AG08395 (cell line): ENCODE data around the gene NDE1.
A peak's percentile ranks its signal among the peaks of the same experiment; 100 is the strongest.

Experiments used
- DNase-seq: peaks from one replicate; pipeline ENCODE4 v3.0.0; 2012; ENCODE audit warnings: mixed read lengths, low spot score

The NDE1 gene

DNA sequence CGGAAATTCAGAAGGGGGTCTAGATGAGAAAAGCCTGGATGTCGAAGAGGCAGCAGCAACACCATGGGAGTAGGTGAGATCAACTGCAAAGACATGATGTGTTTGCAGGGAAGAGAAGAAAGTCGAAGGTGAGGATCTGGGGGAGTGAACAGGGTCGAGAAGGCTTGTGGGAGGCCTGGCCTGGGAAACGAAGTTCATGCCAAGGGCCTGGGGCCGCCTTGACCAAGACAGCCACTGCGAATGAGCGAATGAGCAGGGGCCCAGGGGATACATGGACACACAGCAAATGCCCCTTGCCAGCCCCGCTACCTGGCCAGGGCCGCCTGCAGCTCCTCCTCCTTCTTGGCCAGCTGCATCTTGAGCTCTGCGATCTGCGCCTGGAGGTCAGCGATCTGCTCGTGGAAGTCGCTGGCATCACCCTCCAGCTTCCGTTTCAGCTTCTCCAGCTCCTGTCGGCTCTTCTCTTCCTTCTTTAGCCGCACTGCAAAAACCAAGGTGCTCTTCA is 87.1 kb downstream of the NDE1 start:
- no peak for DNase-seq

DNA sequence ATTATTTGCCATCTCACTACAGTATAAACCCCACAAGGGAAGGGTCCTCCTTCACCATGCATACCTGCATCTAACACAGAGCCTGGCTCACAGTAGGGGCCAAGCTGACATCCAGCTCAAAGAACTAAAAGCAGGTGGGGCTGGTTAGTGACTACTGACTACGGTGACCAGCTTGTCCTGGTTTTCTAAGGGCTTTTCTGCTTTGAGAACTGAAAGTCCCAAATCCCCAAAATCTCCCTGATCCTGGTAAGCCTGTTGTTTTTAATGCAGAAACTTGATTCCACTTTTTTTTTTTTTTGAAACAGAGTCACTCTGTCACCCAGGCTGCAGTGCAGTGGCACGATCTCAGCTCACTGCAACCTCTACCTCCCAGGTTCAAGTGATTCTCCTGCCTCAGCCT is 89.4 kb downstream of the NDE1 start:
- no peak for DNase-seq

DNA sequence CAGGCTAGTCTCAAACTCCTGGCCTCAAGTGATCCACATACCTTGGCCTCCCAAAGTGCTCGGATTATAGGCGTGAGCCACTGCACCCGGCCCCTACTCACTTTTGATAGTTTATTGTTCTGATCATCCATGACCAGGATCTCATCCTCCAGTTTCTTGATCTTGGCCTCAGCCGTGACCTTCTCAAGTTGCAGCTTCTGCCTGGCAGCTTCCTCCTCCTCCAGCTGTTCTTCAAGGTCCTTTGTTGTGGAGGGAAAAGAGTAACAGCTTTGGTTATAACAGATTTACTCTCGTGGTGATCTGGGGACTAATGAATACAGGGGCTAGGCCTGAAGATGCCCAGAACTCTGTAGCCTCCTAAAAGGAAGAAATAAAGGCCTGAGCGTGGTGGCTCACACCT is 89.9 kb downstream of the NDE1 start:
- no peak for DNase-seq

DNA sequence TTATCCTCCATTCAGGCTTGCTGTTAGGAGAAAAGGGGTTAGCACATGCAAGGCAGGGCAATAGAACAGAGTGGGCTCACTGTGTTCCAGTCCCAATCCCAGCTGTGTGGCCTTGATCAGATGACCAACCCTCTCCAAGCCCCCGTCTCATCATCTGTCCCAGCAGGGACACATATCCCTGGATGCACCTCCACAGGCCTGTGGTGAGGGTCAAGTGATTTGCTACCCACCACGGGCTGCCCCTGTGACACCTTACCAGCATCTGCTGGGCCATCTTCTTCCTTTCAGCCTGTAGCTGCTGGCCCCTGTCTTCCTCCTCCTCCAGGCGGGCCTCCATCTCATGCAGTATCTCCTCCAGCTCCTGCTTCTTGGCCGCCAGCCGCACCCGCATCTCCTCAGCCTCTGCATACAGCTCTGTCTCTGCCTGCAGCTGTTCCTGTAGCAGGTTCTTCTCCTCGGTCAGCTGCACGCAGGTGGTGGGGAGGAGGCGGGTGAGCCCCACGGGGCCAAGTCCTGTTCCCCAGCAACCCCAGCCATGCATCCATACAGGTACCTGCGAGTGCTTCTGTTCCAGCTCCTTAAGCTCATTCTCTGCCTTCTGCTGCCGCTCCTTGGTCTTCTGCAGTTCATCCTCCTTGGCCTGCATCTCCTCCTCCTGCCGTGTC is 91.3 kb downstream of the NDE1 start:
- no peak for DNase-seq

DNA sequence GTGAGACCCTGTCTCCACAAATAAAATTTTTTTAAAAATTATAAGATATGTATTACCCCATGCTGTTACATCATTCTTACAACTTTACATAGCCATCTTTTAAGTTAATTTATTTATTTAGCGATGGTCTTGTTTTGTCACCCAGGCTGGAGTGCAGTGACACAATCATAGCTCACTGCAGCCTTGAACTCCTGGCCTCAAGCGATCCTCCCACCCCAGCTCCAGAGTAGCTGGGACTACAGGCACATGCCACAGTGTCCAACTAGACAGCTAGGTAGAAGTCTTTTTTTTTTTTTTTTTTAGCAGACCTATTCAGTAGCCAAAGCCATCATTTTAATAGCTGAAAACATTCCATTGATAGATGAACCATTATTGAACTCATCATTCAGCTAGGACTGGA is 92.7 kb downstream of the NDE1 start:
- DNase-seq = no peak

DNA sequence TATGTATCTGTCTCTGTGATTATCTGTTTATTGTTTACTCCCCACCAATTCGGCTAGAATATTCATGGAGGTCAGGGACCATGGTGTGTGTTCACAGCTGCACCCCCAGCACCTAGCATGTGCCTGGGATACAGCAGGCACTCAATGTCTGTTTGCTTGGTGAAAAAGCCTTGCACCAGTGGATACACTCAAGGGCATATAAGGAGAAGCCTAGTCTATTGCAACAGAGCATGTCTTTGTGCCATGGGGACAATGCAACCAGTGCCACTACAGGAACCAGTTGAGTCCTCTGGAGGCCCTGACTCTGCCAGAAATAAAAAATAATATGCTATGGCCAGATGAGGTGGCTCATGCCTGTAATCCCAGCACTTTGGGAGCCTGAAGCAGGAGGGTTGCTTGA is 93.6 kb downstream of the NDE1 start:
- no peak for DNase-seq

DNA sequence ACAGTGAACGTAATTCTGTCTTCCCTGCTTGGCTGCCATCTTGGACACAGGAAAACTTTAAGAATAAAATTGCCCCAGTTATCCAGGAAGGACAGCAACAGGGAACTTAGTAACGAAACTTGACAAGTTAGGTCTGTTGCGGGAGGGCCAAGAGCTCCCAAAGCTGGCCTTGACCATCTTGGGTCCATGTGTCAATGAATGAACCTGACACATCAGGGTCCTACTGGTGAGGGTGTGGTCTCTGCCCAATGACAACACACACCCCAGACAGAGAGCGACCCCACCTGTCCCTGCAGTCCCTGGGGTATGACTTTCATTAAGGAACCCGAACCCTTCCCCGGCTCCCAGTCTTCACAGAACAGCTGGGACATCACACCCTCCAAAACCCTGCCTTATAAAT is 96.3 kb downstream of the NDE1 start:
- DNase-seq = no peak

DNA sequence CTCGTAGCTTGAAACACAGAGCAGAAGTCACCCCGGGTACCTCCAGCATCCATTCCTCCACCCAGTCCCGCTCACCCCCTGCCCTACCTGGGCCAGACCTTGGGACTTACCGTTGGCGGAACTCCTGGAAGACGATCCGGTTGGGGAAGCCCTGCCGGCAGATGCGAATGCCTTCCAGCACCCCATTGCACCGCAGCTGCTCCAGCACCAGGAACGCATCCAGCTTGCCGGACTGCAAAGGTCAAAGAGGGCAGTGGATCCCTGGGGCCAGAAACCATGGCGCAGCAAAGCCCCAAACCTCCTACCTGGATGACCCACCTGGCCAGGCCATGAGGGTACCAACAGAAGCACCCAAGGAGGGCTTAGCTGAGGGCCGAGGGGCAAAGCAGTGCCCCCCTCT is 97.9 kb downstream of the NDE1 start:
- DNase-seq = no peak

DNA sequence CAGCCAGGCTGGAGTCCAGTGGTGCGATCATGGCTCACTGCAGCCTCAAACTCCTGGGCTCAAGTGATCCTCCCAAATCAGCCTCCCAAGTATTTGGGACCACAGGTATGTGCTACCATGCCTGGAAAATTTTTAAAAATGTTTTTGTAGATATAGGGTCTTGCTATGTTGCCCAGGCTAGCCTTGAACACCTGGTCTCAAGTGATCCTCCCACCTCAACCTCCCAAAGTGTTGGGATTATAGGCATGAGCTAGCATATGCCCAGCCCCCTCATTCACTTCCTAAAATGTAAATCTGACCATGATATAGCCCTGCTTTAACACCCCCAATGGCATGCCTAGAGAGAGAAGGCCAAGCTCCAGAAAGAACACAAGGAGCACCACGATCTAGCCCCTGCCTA is 98.6 kb downstream of the NDE1 start:
- DNase-seq = no peak

DNA sequence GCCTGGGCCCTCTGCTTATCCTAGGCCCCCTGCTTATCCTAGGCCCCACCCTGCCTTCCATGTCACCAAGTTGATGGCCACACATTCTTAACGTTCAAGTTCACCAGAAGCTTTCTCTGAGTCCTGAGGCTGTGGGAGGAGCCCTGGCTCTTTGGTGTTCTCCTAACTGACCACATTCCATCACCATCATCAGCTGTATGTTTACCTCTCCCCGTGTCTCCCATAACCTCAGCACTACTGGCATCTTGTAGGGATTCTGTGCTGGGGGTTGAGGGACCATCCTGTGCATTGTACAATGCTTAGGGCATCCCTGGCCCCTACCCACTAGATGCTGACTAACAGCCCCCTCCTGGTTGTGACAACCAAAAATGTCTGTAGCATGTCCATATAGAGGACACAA is 99.3 kb downstream of the NDE1 start:
- no peak for DNase-seq

DNA sequence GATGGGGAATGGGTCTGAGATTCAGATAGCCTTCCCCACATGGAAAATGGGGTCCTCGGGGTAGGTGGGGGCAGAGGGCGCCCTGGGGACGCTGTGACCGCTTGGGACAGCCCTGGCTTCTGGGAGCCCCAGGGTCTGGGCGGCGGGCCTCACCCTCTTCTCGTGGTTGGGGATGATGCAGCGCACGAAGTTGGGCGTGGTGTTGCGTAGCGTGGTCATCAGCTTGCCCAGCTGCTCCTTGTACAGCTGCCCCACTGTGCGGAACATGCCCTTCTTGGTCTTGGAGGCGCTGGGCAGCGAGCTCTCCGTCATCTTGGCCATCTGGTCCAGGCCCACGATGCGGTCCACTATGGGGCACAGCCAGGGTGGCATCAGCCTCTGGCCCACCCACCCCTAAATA is 99.9 kb downstream of the NDE1 start:
- no peak for DNase-seq

DNA sequence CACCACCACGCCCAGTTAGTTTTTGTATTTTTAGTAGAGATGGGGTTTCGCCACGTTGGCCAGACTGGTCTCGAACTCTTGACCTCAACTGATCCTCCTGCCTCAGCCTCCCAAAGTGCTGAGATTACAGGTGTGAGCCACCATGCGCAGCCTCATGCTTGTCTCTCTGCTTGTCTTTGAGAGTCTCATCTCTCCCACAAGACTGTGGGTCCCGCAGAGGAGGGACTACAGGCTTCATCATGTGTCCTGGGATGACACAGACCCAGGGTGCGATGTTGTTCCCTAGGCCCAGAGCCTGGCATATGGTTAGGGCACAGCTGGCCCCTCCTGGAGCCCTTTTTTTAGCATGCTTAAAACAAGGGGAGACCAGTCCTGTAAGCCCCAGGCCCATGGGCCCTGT is 101.9 kb downstream of the NDE1 start:
- no peak for DNase-seq

DNA sequence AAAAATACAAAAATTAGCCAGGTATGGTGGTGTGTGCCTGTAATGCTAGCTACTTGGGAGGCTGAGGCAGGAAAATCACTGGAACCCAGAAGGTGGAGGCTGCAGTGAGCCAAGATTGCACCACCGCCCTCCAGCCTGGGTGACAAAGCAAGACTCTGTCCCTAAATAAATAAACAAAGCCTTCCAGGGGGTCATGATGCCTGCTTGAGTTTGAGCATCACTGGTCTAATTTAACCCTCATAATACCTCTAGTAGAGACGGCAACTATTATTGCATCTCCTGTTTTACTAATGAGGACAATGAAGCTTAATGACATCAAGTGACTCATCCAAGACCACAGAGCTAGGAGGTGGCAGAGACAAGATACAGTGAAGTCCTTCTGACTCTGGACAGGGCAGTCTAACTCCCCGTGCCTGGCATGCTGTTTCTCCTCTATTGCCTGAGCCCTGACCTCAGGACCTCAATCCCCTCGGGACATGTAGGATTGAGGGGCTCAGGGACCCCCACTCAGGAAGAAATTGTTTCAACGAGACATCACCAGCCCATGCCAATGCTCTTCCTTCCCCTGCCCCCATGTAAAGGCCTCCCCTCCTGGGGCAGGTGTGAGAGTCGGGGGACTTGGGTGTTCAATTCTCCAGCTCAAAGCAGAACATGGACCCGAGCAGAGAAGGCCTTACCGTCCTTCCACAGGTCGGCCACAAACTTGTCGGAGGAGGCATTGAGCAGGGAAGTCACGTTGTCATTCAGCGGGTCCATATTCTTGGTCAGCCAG is 102.9 kb downstream of the NDE1 start:
- no peak for DNase-seq

DNA sequence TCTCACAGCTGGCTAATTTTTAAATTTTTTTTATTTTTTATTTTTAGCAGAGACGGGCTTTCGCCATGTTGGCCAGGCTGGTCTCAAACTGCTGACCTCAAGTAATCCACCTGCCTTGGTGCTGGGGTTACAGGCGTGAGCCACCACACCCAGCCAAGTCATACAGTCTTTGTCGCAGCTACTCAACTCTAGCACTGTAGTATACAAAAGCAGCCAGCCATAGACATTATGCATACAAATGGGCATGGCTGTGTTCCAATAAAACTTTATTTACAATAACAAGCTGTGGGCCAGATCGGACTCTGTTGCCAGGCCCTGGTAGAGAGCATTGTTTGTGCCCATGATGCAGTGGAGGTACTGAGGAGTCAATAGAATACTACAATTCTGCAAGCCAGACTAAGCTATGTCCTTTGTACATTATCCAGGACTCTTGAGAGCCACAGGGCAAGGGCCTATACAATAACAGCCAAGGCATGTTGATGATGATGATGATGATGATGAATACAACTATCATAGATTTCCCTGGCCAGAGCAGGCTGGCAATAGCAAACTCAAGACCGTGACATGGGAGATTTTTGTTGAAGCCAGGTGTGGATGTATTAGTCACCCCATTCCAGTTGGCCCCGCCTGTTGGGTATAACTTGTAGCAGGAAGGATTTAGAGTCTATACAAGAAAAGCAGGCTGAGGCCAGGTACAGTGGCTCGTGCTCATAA is 104.9 kb downstream of the NDE1 start:
- no peak for DNase-seq

DNA sequence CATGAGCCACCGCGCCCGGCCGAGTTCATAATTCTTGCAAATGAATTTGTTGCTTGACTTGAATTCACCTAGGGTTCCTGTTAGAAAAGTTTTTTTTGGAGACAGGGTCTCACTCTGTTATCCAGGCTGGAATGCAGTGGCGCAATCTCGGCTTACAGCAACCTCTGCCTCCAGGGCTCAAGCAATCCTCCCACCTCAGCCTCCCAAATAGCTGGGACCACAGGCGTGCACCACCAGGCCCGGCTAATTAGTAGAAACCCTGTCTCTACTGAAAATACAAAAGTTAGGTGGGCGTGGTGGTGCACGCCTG is 107.0 kb downstream of the NDE1 start:
- no peak for DNase-seq

DNA sequence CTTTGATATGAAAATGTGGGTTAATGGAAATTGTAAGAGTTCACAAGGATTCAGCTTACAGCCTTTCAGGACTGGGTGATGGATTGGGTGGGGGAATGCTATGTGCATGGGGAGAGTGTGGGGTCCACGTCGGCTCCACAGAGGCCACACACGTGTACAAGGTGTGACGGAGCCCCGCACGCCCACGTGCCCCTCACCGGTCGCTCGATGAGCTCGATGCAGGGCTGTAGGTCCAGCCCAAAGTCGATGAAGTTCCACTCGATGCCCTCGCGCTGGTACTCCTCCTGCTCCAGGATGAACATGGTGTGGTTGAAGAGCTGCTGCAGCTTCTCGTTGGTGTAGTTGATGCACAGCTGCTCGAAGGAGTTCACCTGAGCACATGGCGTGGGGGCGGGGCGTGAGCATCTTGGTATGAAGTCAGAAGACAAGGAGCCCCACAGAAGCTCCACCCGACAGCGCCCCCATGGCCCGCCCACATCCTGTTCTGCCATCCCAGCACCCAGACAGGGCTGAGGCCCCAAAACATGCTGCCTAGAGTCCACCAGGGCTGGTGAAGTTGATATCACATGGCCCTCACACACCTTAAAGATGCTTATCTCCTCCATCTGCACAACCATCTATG is 107.7 kb downstream of the NDE1 start:
- DNase-seq = no peak

DNA sequence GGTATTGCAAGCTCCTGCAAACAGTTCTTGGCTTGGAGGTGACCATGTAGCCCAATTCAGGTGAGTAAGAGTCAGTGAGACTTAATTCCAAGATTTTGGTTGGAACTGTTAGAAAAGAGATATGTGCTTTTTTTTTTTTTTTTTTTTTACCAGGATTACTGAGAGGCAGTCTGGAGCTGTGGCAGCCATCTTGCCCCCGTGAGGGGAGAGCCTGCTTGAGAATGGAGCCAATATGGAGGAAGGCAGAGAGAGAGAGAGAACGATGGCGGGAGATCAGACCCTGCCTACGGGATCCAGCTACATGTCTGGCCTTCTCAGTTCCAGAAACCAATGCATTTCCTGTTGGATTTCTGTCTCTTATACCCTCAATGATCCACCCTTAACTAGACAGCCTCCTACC is 109.0 kb downstream of the NDE1 start:
- DNase-seq = no peak

DNA sequence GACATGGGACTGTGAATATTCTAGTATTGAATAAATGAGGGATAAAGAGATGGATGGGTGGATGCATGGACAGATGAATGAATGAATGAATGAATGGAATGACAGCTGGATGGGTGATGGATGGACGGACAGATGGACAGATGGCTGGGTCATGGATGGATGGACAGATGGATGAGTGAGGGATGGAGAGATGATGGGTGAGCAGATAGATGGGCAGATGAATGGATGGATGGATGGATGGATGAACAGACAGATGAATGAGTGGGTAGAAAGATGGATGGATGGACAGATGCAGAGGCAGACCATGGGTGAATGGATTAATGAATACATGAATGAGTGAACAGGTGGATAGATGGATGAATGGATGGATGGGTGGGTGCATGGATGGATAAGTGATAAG is 110.1 kb downstream of the NDE1 start:
- no peak for DNase-seq

DNA sequence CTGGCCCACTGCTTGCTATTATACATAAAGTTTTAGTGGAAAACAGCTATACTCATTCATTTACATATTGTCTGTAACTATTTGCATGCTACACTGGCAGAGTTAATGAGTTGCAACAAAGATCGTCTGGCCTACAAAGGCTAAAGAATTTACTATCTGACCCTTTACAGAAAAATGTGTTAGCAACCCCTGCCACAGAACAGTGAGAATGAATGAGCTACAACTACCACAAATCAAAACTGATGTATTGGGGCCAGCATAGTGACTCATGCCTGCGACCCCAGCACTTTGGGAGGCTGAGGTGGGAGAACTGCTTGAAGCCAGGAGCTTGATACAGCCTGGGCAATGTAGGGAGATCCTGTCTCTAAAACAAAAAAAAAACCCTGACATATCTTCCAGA is 114.1 kb downstream of the NDE1 start:
- no peak for DNase-seq

DNA sequence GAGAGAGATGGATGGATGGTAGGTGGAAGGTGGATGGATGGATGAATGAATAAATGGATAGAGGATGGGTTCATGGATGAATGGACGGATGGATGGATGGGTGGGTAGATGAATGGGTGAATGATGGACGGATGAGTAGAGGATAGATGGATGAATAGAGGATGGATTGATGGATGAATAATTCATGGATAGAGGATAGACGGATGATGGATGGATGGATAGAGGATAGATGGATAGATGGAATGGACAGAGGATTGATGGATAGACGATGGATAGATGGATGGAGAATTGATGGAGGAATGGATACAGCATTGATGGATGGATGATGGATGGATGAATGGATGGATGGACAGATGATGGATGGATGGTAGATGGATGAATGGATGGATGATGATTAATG is 115.1 kb downstream of the NDE1 start:
- no peak for DNase-seq

DNA sequence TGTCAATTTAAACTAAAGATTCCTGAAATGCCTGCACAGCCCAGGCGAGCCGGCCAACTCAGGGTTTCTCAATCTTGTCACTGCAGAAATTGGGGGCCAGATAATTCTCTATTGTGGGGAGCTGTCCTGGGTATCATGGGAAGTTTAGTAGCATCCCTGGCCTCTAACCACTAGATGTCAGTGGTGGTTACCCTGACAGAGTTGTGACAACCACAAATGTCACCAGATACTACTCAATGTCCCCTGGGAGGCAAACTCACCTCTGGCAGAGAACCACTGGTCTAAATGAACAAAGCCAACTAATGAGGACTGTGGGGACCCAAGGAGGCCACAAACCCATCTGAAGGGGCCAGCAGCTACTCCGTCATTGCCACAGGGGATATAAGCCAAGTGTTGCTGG is 115.8 kb downstream of the NDE1 start:
- DNase-seq = peak; percentile 70

DNA sequence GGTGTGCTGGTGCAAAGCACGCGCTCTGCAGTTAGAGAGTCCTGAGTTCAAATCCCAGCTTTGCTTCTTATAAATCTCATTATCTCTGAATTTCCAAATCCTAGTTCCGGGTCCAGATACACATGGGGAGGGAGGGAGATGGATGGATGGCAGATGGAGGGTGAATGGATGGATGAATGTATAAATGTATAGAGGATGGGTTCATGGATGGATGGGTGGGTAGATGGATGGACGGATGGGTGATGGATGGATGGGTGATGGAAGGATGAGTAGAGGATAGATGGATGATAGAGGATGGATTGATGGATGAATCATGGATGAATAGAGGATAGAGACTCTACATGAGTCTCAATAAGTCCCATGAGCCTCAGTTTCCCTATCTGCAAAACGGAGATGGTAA is 116.9 kb downstream of the NDE1 start:
- DNase-seq = no peak

DNA sequence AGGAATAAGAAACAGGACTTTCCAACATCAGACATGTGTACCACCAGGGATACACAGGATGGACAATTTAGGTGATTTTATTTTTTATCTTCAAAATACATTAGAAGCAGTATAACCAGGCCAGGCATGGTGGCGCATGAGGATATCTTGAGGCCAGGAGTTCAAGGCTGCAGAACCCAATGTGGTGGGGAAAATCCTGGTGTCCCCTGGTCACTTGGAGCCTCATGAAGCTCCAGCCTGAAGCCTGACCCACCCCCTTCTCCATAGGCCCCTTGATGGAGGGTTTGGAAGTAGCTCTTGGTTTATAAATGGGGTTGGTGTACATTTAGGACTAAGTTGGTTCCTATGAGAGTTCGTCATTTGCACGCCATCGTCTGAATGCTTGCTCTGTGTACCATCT is 118.2 kb downstream of the NDE1 start:
- no peak for DNase-seq
